Neural cell (in vitro differentiated cells): Measurements from ENCODE around the gene FHAD1. TPM values are rescaled to one million over a fixed set of nuclear protein-coding genes. Genes with fewer than 3 reads are reported as not detected.

Experiments
- H2AFZ ChIP-seq: fragments of 200-600, 300-800 bp; sonication (generic), shearing (Covaris generic); 2 replicates; pipeline ENCODE4 v1.6.0; 2014; ENCODE audit warnings: low read depth, mild to moderate bottlenecking, antibody characterized with exemption, low read length, moderate library complexity
- H3F3A ChIP-seq: fragments of 200-600 bp; shearing (Covaris generic); 2 replicates; pipeline ENCODE4 v1.6.1; 2016; ENCODE audit warnings: mild to moderate bottlenecking, moderate library complexity, mixed read lengths, antibody characterized with exemption, low read length; ENCODE audit not compliant: insufficient read depth, poor library complexity, severe bottlenecking
- H3K27ac ChIP-seq: fragments of 200-600, 300-800 bp; sonication (generic), shearing (Covaris generic); 2 replicates; pipeline ENCODE4 v1.5.1; 2014; ENCODE audit warnings: mild to moderate bottlenecking, low read length, moderate library complexity
- H3K27me3 ChIP-seq: fragments of 300-800, 200-600 bp; sonication (generic), shearing (Covaris generic); 2 replicates; pipeline ENCODE4 v1.6.0; 2014; ENCODE audit warnings: mild to moderate bottlenecking, low read depth, low read length, moderate library complexity; ENCODE audit not compliant: insufficient read depth
- H3K36me3 ChIP-seq: fragments of 300-800, 200-600 bp; sonication (generic), shearing (Covaris generic); 2 replicates; pipeline ENCODE4 v1.5.1; 2014; ENCODE audit warnings: mild to moderate bottlenecking, antibody characterized with exemption, low read length, moderate library complexity; ENCODE audit not compliant: insufficient read depth
- H3K4me2 ChIP-seq: fragments of 300-800, 200-600 bp; sonication (generic), shearing (Covaris generic); 2 replicates; pipeline ENCODE4 v1.6.0; 2014; ENCODE audit warnings: mild to moderate bottlenecking, low read length
- H3K4me3 ChIP-seq: fragments of 300-800, 200-600 bp; sonication (generic), shearing (Covaris generic); 2 replicates; pipeline ENCODE4 v1.5.1; 2014; ENCODE audit warnings: mild to moderate bottlenecking, low read length, moderate library complexity
- H3K79me2 ChIP-seq: fragments of 200-600 bp; shearing (Covaris generic); replicated peaks from 2 replicates; pipeline ENCODE4 v1.6.0; 2014; ENCODE audit warnings: mild to moderate bottlenecking, low read length, moderate library complexity; ENCODE audit not compliant: insufficient read depth
- H3K9ac ChIP-seq: fragments of 300-800, 200-600 bp; sonication (generic), shearing (Covaris generic); 2 replicates; pipeline ENCODE4 v1.6.1; 2016; ENCODE audit warnings: mild to moderate bottlenecking, low read length, mixed read lengths
- H3K9me2 ChIP-seq: fragments of 200-600 bp; shearing (Covaris generic); 2 replicates; pipeline ENCODE4 v1.6.1; 2016; ENCODE audit warnings: mild to moderate bottlenecking, low read length, mixed read lengths; ENCODE audit not compliant: insufficient read depth
- H3K9me3 ChIP-seq: fragments of 200-600, 300-800 bp; sonication (generic), shearing (Covaris generic); 2 replicates; pipeline ENCODE4 v1.6.1; 2016; ENCODE audit warnings: mild to moderate bottlenecking, mixed run types, low read length, moderate library complexity, mixed read lengths
- H4K20me1 ChIP-seq: fragments of 200-600 bp; shearing (Covaris generic); 2 replicates; pipeline ENCODE4 v1.6.1; 2016; ENCODE audit warnings: mild to moderate bottlenecking, mixed run types; ENCODE audit not compliant: insufficient read depth
- EP300 ChIP-seq: fragments of 450-650 bp; conservative IDR thresholded peaks from 2 replicates; pipeline ENCODE4 v1.6.1; 2014; ENCODE audit warnings: antibody characterized with exemption, mild to moderate bottlenecking, moderate library complexity; ENCODE audit not compliant: poor library complexity, severe bottlenecking
- EZH2 ChIP-seq: fragments of 200-600, 300-800 bp; shearing (Covaris generic), sonication (generic); IDR thresholded peaks from 2 replicates; pipeline ENCODE4 v1.6.1; 2014; ENCODE audit warnings: antibody characterized with exemption, low read length, borderline replicate concordance, mild to moderate bottlenecking; ENCODE audit not compliant: insufficient read depth, poor library complexity, severe bottlenecking
- MXI1 ChIP-seq: fragments of 450-650 bp; conservative IDR thresholded peaks from 2 replicates; pipeline ENCODE4 v1.6.1; 2014; ENCODE audit warnings: antibody characterized with exemption, mild to moderate bottlenecking; ENCODE audit not compliant: poor library complexity, severe bottlenecking
- POLR2AphosphoS5 ChIP-seq: IDR thresholded peaks from 2 replicates; pipeline ENCODE4 v1.6.1; 2012
- RAD21 ChIP-seq: fragments of 450-650 bp; conservative IDR thresholded peaks from 2 replicates; pipeline ENCODE4 v1.6.1; 2014; ENCODE audit warnings: antibody characterized with exemption, mild to moderate bottlenecking, moderate library complexity
- REST ChIP-seq: IDR thresholded peaks from 2 replicates; pipeline ENCODE4 v1.6.1; 2012; ENCODE audit warnings: borderline replicate concordance
- SMC3 ChIP-seq: fragments of 450-650 bp; conservative IDR thresholded peaks from 2 replicates; pipeline ENCODE4 v1.6.1; 2014; ENCODE audit warnings: antibody characterized with exemption, mild to moderate bottlenecking, moderate library complexity; ENCODE audit not compliant: poor library complexity
- TAF1 ChIP-seq: IDR thresholded peaks from 2 replicates; pipeline ENCODE4 v1.6.1; 2012; ENCODE audit warnings: low read depth
- polyA plus RNA-seq: library from polyadenylated mRNA; depleted of rRNA; stranded (reverse); fragments of >200 nt; gene quantifications from 2 replicates; pipeline ENCODE4 v1.2.3, GENCODE V29; 2014
- TF ChIP-seq, protein P1 (sequence below): fragments of 450-650 bp; IDR thresholded peaks from 2 replicates; pipeline ENCODE4 v1.5.1; 2014; ENCODE audit warnings: antibody characterized with exemption, mild to moderate bottlenecking, moderate library complexity; ENCODE audit not compliant: poor library complexity, severe bottlenecking

FHAD1 gene
- polyA plus RNA-seq, 1 donor from 2014 or later: 0.46 TPM

GRCh38 chr1:15439325-15439724 is 192.3 kb downstream of the FHAD1 start:
- H3F3A ChIP-seq: no peaks in the 10 kb centered on the region
- H3K36me3 ChIP-seq: no peaks in the 10 kb centered on the region
- no peaks in the 10 kb centered on the region for H4K20me1 ChIP-seq
- no peaks in the 10 kb centered on the region for H3K9me2 ChIP-seq
- H3K4me3 ChIP-seq: no peak overlapping the region
- TF ChIP-seq MXI1: no peak
- TF ChIP-seq REST: no peak
- TF ChIP-seq RAD21: no peak
- no peak for TF ChIP-seq POLR2AphosphoS5
- no peak overlapping the region for H3K4me2 ChIP-seq
- H2AFZ ChIP-seq: no peak overlapping the region
- no peak overlapping the region for H3K27ac ChIP-seq
- H3K79me2 ChIP-seq: no peaks in the 10 kb centered on the region
- no peak overlapping the region for H3K9ac ChIP-seq
- no peaks in the 10 kb centered on the region for H3K9me3 ChIP-seq
- H3K27me3 ChIP-seq: no peaks in the 10 kb centered on the region

- H4K20me1 ChIP-seq: no peaks in the 10 kb centered on the region
- no peaks in the 10 kb centered on the region for H3K27me3 ChIP-seq
Observed at GRCh38 chr1:15440357-15440756, 193.3 kb downstream of the FHAD1 start.

More at GRCh38 chr1:15440357-15440756, 193.3 kb downstream of the FHAD1 start:
- Histone ChIP-seq H3K79me2 (no peaks in the 10 kb centered on the region), H2AFZ (no peak overlapping the region), H3K9ac (no peak overlapping the region), H3K9me3 (no peaks in the 10 kb centered on the region), H3K36me3 (no peaks in the 10 kb centered on the region), H3K4me3 (no peak overlapping the region), H3K4me2 (no peak overlapping the region), H3K27ac (no peak overlapping the region), H3K9me2 (no peaks in the 10 kb centered on the region), H3F3A (no peaks in the 10 kb centered on the region)
- TF ChIP-seq POLR2AphosphoS5: no peak
- TF ChIP-seq EZH2: no peak
- TF ChIP-seq EP300: no peak
- no peak for TF ChIP-seq TAF1
- no peak for TF ChIP-seq REST
- no peak for TF ChIP-seq RAD21
- TF ChIP-seq, protein P1, sequence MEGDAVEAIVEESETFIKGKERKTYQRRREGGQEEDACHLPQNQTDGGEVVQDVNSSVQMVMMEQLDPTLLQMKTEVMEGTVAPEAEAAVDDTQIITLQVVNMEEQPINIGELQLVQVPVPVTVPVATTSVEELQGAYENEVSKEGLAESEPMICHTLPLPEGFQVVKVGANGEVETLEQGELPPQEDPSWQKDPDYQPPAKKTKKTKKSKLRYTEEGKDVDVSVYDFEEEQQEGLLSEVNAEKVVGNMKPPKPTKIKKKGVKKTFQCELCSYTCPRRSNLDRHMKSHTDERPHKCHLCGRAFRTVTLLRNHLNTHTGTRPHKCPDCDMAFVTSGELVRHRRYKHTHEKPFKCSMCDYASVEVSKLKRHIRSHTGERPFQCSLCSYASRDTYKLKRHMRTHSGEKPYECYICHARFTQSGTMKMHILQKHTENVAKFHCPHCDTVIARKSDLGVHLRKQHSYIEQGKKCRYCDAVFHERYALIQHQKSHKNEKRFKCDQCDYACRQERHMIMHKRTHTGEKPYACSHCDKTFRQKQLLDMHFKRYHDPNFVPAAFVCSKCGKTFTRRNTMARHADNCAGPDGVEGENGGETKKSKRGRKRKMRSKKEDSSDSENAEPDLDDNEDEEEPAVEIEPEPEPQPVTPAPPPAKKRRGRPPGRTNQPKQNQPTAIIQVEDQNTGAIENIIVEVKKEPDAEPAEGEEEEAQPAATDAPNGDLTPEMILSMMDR: no peak
- no peak for TF ChIP-seq MXI1
- TF ChIP-seq SMC3: no peak
